HL-60 (cell line): Measurements from ENCODE around the gene NR2F1-AS1.

Experiments
- CTCF ChIP-seq: IDR thresholded peaks from one replicate; pipeline ENCODE4 v1.5.1; 2011; ENCODE audit warnings: low read length, control low read depth, inconsistent platforms; ENCODE audit not compliant: insufficient read depth
- POLR2AphosphoS5 ChIP-seq: IDR thresholded peaks from 2 replicates; pipeline ENCODE4 v1.6.1; 2012; ENCODE audit warnings: low read depth
- REST ChIP-seq: IDR thresholded peaks from 2 replicates; pipeline ENCODE4 v1.6.1; 2012; ENCODE audit warnings: low read depth; ENCODE audit not compliant: insufficient replicate concordance

GRCh38 chr5:93477816-93478215 lies 103.2 kb downstream of the NR2F1-AS1 start:
- TF ChIP-seq CTCF (no peak), POLR2AphosphoS5 (no peak), REST (no peak)
